ENCODE results near the gene SLC9A4.

The SLC9A4 gene

GRCh38 chr2:102453501-102453900 is 19.5 kb upstream of the SLC9A4 start:
- no peak for DNase-seq

- no peak for DNase-seq
These were observed 17.9 kb upstream of the SLC9A4 start for GRCh38 chr2:102455061-102455670.

GRCh38 chr2:102460467-102460866 is 12.6 kb upstream of the SLC9A4 start:
- DNase-seq, result no peak

GRCh38 chr2:102461188-102461587 is 11.8 kb upstream of the SLC9A4 start:
- no peak for DNase-seq

- no peak for DNase-seq
These were observed 9.9 kb upstream of the SLC9A4 start for GRCh38 chr2:102463160-102463559.

- no peak for DNase-seq
These were observed 2.9 kb upstream of the SLC9A4 start for GRCh38 chr2:102470168-102470567.

- no peak for DNase-seq
These were observed 605 bp downstream of the SLC9A4 start for GRCh38 chr2:102473631-102474030.

GRCh38 chr2:102474785-102475184 is 1.8 kb downstream of the SLC9A4 start:
- no peak for DNase-seq

GRCh38 chr2:102478686-102479470 is 5.9 kb downstream of the SLC9A4 start:
- DNase-seq, result no peak

GRCh38 chr2:102480285-102481195 is 7.5 kb downstream of the SLC9A4 start:
- DNase-seq, result no peak

GRCh38 chr2:102481931-102482330 is 8.9 kb downstream of the SLC9A4 start:
- DNase-seq, result no peak

- DNase-seq, result no peak
These were observed 10.1 kb downstream of the SLC9A4 start for GRCh38 chr2:102483086-102483485.

GRCh38 chr2:102484310-102485061 is 11.5 kb downstream of the SLC9A4 start:
- no peak for DNase-seq

GRCh38 chr2:102485147-102485785 is 12.2 kb downstream of the SLC9A4 start:
- DNase-seq, result no peak

- DNase-seq, result no peak
These were observed 14.1 kb downstream of the SLC9A4 start for GRCh38 chr2:102486941-102487702.

- no peak for DNase-seq
These were observed 14.9 kb downstream of the SLC9A4 start for GRCh38 chr2:102487761-102488462.

- no peak for DNase-seq
These were observed 16.6 kb downstream of the SLC9A4 start for GRCh38 chr2:102489646-102490045.

GRCh38 chr2:102492006-102492405 is 19.0 kb downstream of the SLC9A4 start:
- DNase-seq, result no peak

- no peak for DNase-seq
These were observed 21.5 kb downstream of the SLC9A4 start for GRCh38 chr2:102494570-102494969.

- no peak for DNase-seq
These were observed 25.4 kb downstream of the SLC9A4 start for GRCh38 chr2:102498414-102498813.

- no peak for DNase-seq
These were observed 26.5 kb downstream of the SLC9A4 start for GRCh38 chr2:102499558-102499957.
